Natural killer cell (primary cell): Measurements from ENCODE around the gene KRT16. TPM values are rescaled to one million over a fixed set of nuclear protein-coding genes. Genes with fewer than 3 reads are reported as not detected.
"Not testable (repeated sequence)": the region's sequence is repeated elsewhere in the genome, so short reads cannot be mapped to it uniquely, and the experiment has no call there.

Source experiments
- ATAC-seq, 3 donors: fragments of 150-1000 bp in 2 of 3; fragments of 200-7000 bp in 1 of 3; cut with Tn5 transposase; 1 replicate in 1 of 3; 2 replicates in 2 of 3; pipeline ENCODE4 v1.10.0; 2021; ENCODE audit warnings: mild to moderate bottlenecking in 2 of 3, moderate library complexity in 2 of 3
- DNase-seq, 2 donors: peaks; one replicate each; pipeline versions ENCODE4 v3.0.0 to v3.0.0-alpha.2; 2013 to 2021; ENCODE audit warnings: mixed read lengths in 1 of 2
- H3K27ac ChIP-seq: one replicate; pipeline ENCODE4 v1.5.1; 2013; ENCODE audit warnings: mild to moderate bottlenecking, low read length
- H3K27me3 ChIP-seq: one replicate; pipeline ENCODE4 v1.6.1; 2013; ENCODE audit warnings: low read length; ENCODE audit not compliant: control insufficient read depth, insufficient read depth
- H3K36me3 ChIP-seq: one replicate; pipeline ENCODE4 v1.6.1; 2013; ENCODE audit warnings: low read length; ENCODE audit not compliant: control insufficient read depth, insufficient read depth
- H3K4me1 ChIP-seq: one replicate; pipeline ENCODE4 v1.6.1; 2013; ENCODE audit warnings: low read length; ENCODE audit not compliant: control insufficient read depth, insufficient read depth
- H3K4me3 ChIP-seq: one replicate; pipeline ENCODE4 v1.5.1; 2013; ENCODE audit warnings: low read length
- H3K9me3 ChIP-seq: one replicate; pipeline ENCODE4 v1.6.1; 2013; ENCODE audit warnings: low read length; ENCODE audit not compliant: control insufficient read depth, insufficient read depth
- H3K27ac Mint-ChIP-seq, 2 donors: one replicate each; pipeline ENCODE4 v1.8.0; 2022; ENCODE audit warnings: mild to moderate bottlenecking in 2 of 2, mixed read lengths in 2 of 2, moderate library complexity in 1 of 2
- H3K27me3 Mint-ChIP-seq, 2 donors: one replicate each; pipeline ENCODE4 v1.8.0; 2022; ENCODE audit warnings: low read depth in 2 of 2, mixed read lengths in 2 of 2
- H3K36me3 Mint-ChIP-seq: one replicate; pipeline ENCODE4 v1.8.0; 2022; ENCODE audit warnings: mixed read lengths
- H3K4me1 Mint-ChIP-seq, 2 donors: one replicate each; pipeline ENCODE4 v1.8.0; 2022; ENCODE audit warnings: mixed read lengths in 2 of 2
- H3K4me3 Mint-ChIP-seq: one replicate; pipeline ENCODE4 v1.8.0; 2022; ENCODE audit warnings: mild to moderate bottlenecking, moderate library complexity, mixed read lengths
- H3K9me3 Mint-ChIP-seq, 2 donors: one replicate each; pipeline ENCODE4 v1.8.0; 2022; ENCODE audit warnings: mixed read lengths in 2 of 2
- CTCF ChIP-seq: fragments of 200-600 bp; IDR thresholded peaks from one replicate; pipeline ENCODE4 v1.8.0; 2022; ENCODE audit warnings: antibody characterized with exemption
- WGBS: methylation state at CpG from one replicate; pipeline ENCODE4 v1.1.7; 2013; ENCODE audit warnings: missing lambda C conversion rate; ENCODE audit not compliant: insufficient coverage; 5-methylcytosine and 5-hydroxymethylcytosine counted together
- intact Hi-C: fragments of 100-400 bp; cut with micrococcal nuclease; formaldehyde crosslinking; loops from one replicate; pipeline ENCODE4 v1.14.2; 2022
- total RNA-seq, 4 donors: library from RNA; stranded (reverse); fragments of 120-200 nt in 1 of 4; gene quantifications; one replicate each; pipeline versions ENCODE4 v1.2.3 to v1.2.4, GENCODE V29; 2013 to 2022

KRT16 gene
- total RNA-seq, 3 donors from 2014 or later (not counting 1 experiment from before 2014, with no cell fraction given) = not detected

- Mint-ChIP-seq H3K9me3 (no peaks in the 10 kb centered on the region), H3K27ac (no peak overlapping the region), H3K4me1 (no peaks in the 10 kb centered on the region), H3K27me3 (peaks cover 0 to 3% of the 10 kb centered on the region in 2 donors), H3K36me3 (no peaks in the 10 kb centered on the region), H3K4me3 (no peak overlapping the region)
- Histone ChIP-seq H3K27me3 (no peaks in the 10 kb centered on the region), H3K27ac (no peak overlapping the region), H3K36me3 (no peaks in the 10 kb centered on the region), H3K4me3 (no peak overlapping the region), H3K9me3 (no peaks in the 10 kb centered on the region), H3K4me1 (no peaks in the 10 kb centered on the region)
- intact Hi-C loops = no loop called here
- no peak for DNase-seq
- ATAC-seq = no peak
- 86% methylated on average over 22 of the region's 23 CpGs for WGBS
- no peak for TF ChIP-seq CTCF
Measured at GRCh38 chr17:41627316-41628072, 14.9 kb upstream of the KRT16 start.

- H3K36me3 Mint-ChIP-seq, ATAC-seq, H3K36me3 ChIP-seq, H3K4me3 Mint-ChIP-seq, H3K27ac Mint-ChIP-seq, DNase-seq, H3K4me3 ChIP-seq, intact Hi-C loops, H3K9me3 Mint-ChIP-seq, H3K27ac ChIP-seq, H3K4me1 ChIP-seq, H3K4me1 Mint-ChIP-seq, H3K27me3 Mint-ChIP-seq, H3K27me3 ChIP-seq, H3K9me3 ChIP-seq: not testable (repeated sequence)
- WGBS = 91% methylated on average over 5 of the region's 5 CpGs
Measured at GRCh38 chr17:41626914-41627295, 14.3 kb upstream of the KRT16 start.

GRCh38 chr17:41626028-41626913 lies 13.7 kb upstream of the KRT16 start:
- 91% methylated on average over 17 of the region's 17 CpGs for WGBS
- ATAC-seq, intact Hi-C loops: not testable (repeated sequence)

GRCh38 chr17:41625602-41626001 lies 13.0 kb upstream of the KRT16 start:
- no peak overlapping the region for H3K27ac Mint-ChIP-seq
- 75% methylated on average over 15 of the region's 16 CpGs for WGBS

More at GRCh38 chr17:41626028-41626913, 13.7 kb upstream of the KRT16 start:
- H3K27me3 ChIP-seq, H3K27ac Mint-ChIP-seq, H3K4me3 ChIP-seq, H3K36me3 Mint-ChIP-seq, H3K27ac ChIP-seq, H3K9me3 Mint-ChIP-seq, DNase-seq, H3K4me3 Mint-ChIP-seq, H3K27me3 Mint-ChIP-seq, H3K36me3 ChIP-seq, H3K4me1 ChIP-seq, H3K4me1 Mint-ChIP-seq, H3K9me3 ChIP-seq: not testable (repeated sequence)

More at GRCh38 chr17:41625602-41626001, 13.0 kb upstream of the KRT16 start:
- no peak overlapping the region for H3K4me3 Mint-ChIP-seq
- TF ChIP-seq CTCF = no peak
- H3K27me3 Mint-ChIP-seq = peaks cover 0 to 3% of the 10 kb centered on the region in 2 donors
- Histone ChIP-seq H3K4me1 (no peaks in the 10 kb centered on the region), H3K4me3 (no peak overlapping the region), H3K9me3 (no peaks in the 10 kb centered on the region), H3K27me3 (no peaks in the 10 kb centered on the region), H3K27ac (no peak overlapping the region), H3K36me3 (no peaks in the 10 kb centered on the region)
- no peaks in the 10 kb centered on the region for H3K9me3 Mint-ChIP-seq
- intact Hi-C loops = no loop called here
- H3K36me3 Mint-ChIP-seq = no peaks in the 10 kb centered on the region
- no peak for ATAC-seq
- H3K4me1 Mint-ChIP-seq = no peaks in the 10 kb centered on the region
- DNase-seq = no peak
